Activated naive CD4-positive, alpha-beta T cell treated with anti-CD3 and anti-CD28 coated beads, Interleukin-2, amount 50 U/mL, for 24 hours (primary cell): ENCODE measurements around the gene KCNN3.
"Not testable (repeated sequence)": the region's sequence is repeated elsewhere in the genome, so short reads cannot be mapped to it uniquely, and the experiment has no call there.

ENCODE experiments used
- H3K27ac Mint-ChIP-seq: one replicate; pipeline ENCODE4 v1.8.0; 2021; ENCODE audit warnings: mild to moderate bottlenecking, mixed read lengths
- H3K27me3 Mint-ChIP-seq: one replicate; pipeline ENCODE4 v1.8.0; 2021; ENCODE audit warnings: mixed read lengths
- H3K36me3 Mint-ChIP-seq: one replicate; pipeline ENCODE4 v1.8.0; 2021; ENCODE audit warnings: mixed read lengths
- H3K4me1 Mint-ChIP-seq: one replicate; pipeline ENCODE4 v1.8.0; 2021; ENCODE audit warnings: mixed read lengths
- H3K4me3 Mint-ChIP-seq: one replicate; pipeline ENCODE4 v1.8.0; 2021; ENCODE audit warnings: mild to moderate bottlenecking, mixed read lengths
- H3K9me3 Mint-ChIP-seq: one replicate; pipeline ENCODE4 v1.8.0; 2021; ENCODE audit warnings: mixed read lengths

KCNN3 gene

GRCh38 chr1:154707901-154708463 is 162.1 kb downstream of the KCNN3 start:
- Mint-ChIP-seq H3K27me3 (no peaks in the 10 kb centered on the region), H3K27ac (no peak overlapping the region)

GRCh38 chr1:154706851-154707250 is 163.2 kb downstream of the KCNN3 start:
- Mint-ChIP-seq H3K36me3 (no peaks in the 10 kb centered on the region), H3K27ac (no peak overlapping the region), H3K4me1 (no peaks in the 10 kb centered on the region), H3K27me3 (no peaks in the 10 kb centered on the region), H3K4me3 (no peak overlapping the region), H3K9me3 (no peaks in the 10 kb centered on the region)

More at GRCh38 chr1:154707901-154708463, 162.1 kb downstream of the KCNN3 start:
- H3K9me3 Mint-ChIP-seq: no peaks in the 10 kb centered on the region
- no peaks in the 10 kb centered on the region for H3K4me1 Mint-ChIP-seq
- no peaks in the 10 kb centered on the region for H3K36me3 Mint-ChIP-seq
- no peak overlapping the region for H3K4me3 Mint-ChIP-seq

- Mint-ChIP-seq H3K27me3 (no peaks in the 10 kb centered on the region), H3K27ac (no peak overlapping the region), H3K4me3 (no peak overlapping the region), H3K9me3 (no peaks in the 10 kb centered on the region), H3K4me1 (no peaks in the 10 kb centered on the region), H3K36me3 (no peaks in the 10 kb centered on the region)
These were observed 164.5 kb downstream of the KCNN3 start for GRCh38 chr1:154705544-154705943.

GRCh38 chr1:154703170-154703569 is 166.9 kb downstream of the KCNN3 start:
- Mint-ChIP-seq H3K4me1 (peaks cover 3% of the 10 kb centered on the region), H3K27me3 (no peaks in the 10 kb centered on the region), H3K9me3 (no peaks in the 10 kb centered on the region), H3K36me3 (no peaks in the 10 kb centered on the region), H3K27ac (no peak overlapping the region), H3K4me3 (no peak overlapping the region)

GRCh38 chr1:154698320-154699096 is 171.6 kb downstream of the KCNN3 start:
- no peaks in the 10 kb centered on the region for H3K27me3 Mint-ChIP-seq
- H3K36me3 Mint-ChIP-seq: no peaks in the 10 kb centered on the region
- H3K27ac Mint-ChIP-seq: no peak overlapping the region
- peaks cover 3% of the 10 kb centered on the region for H3K4me1 Mint-ChIP-seq
- no peak overlapping the region for H3K4me3 Mint-ChIP-seq
- no peaks in the 10 kb centered on the region for H3K9me3 Mint-ChIP-seq

GRCh38 chr1:154697710-154698109 is 172.4 kb downstream of the KCNN3 start:
- H3K9me3 Mint-ChIP-seq: no peaks in the 10 kb centered on the region
- no peaks in the 10 kb centered on the region for H3K36me3 Mint-ChIP-seq
- H3K4me3 Mint-ChIP-seq: no peak overlapping the region
- H3K4me1 Mint-ChIP-seq: peaks cover 3% of the 10 kb centered on the region
- no peaks in the 10 kb centered on the region for H3K27me3 Mint-ChIP-seq
- H3K27ac Mint-ChIP-seq: no peak overlapping the region

GRCh38 chr1:154696456-154696855 is 173.6 kb downstream of the KCNN3 start:
- Mint-ChIP-seq H3K4me1 (peaks cover 3% of the 10 kb centered on the region), H3K4me3 (no peak overlapping the region), H3K27me3 (no peaks in the 10 kb centered on the region), H3K27ac (peak overlapping the region; percentile 31), H3K9me3 (no peaks in the 10 kb centered on the region), H3K36me3 (no peaks in the 10 kb centered on the region)

GRCh38 chr1:154695985-154696384 is 174.1 kb downstream of the KCNN3 start:
- Mint-ChIP-seq H3K27ac (peak overlapping the region; percentile 31), H3K36me3 (no peaks in the 10 kb centered on the region), H3K27me3 (no peaks in the 10 kb centered on the region), H3K4me1 (peaks cover 3% of the 10 kb centered on the region), H3K4me3 (no peak overlapping the region), H3K9me3 (no peaks in the 10 kb centered on the region)

- H3K4me3 Mint-ChIP-seq: no peak overlapping the region
These were observed 175.1 kb downstream of the KCNN3 start for GRCh38 chr1:154694995-154695394.

GRCh38 chr1:154689083-154689482 is 181.0 kb downstream of the KCNN3 start:
- Mint-ChIP-seq H3K27me3 (no peaks in the 10 kb centered on the region), H3K9me3 (no peaks in the 10 kb centered on the region), H3K4me1 (no peaks in the 10 kb centered on the region), H3K4me3 (no peak overlapping the region), H3K36me3 (no peaks in the 10 kb centered on the region), H3K27ac (no peak overlapping the region)

More at GRCh38 chr1:154694995-154695394, 175.1 kb downstream of the KCNN3 start:
- Mint-ChIP-seq H3K9me3 (no peaks in the 10 kb centered on the region), H3K27ac (no peak overlapping the region), H3K27me3 (no peaks in the 10 kb centered on the region), H3K4me1 (peaks cover 3% of the 10 kb centered on the region), H3K36me3 (no peaks in the 10 kb centered on the region)

GRCh38 chr1:154686507-154686906 is 183.6 kb downstream of the KCNN3 start:
- Mint-ChIP-seq H3K36me3 (no peaks in the 10 kb centered on the region), H3K9me3 (no peaks in the 10 kb centered on the region), H3K27me3 (no peaks in the 10 kb centered on the region), H3K4me3 (no peak overlapping the region), H3K27ac (no peak overlapping the region), H3K4me1 (no peaks in the 10 kb centered on the region)

GRCh38 chr1:154683820-154684219 is 186.3 kb downstream of the KCNN3 start:
- Mint-ChIP-seq H3K4me3 (no peak overlapping the region), H3K36me3 (peaks cover 1% of the 10 kb centered on the region), H3K4me1 (peaks cover 4% of the 10 kb centered on the region), H3K27me3 (no peaks in the 10 kb centered on the region), H3K27ac (no peak overlapping the region), H3K9me3 (no peaks in the 10 kb centered on the region)

- peaks cover 4% of the 10 kb centered on the region for H3K4me1 Mint-ChIP-seq
- H3K27me3 Mint-ChIP-seq: no peaks in the 10 kb centered on the region
- no peak overlapping the region for H3K4me3 Mint-ChIP-seq
- H3K36me3 Mint-ChIP-seq: peaks cover 2% of the 10 kb centered on the region
- H3K27ac Mint-ChIP-seq: no peak overlapping the region
- no peaks in the 10 kb centered on the region for H3K9me3 Mint-ChIP-seq
These were observed 187.8 kb downstream of the KCNN3 start for GRCh38 chr1:154682254-154682653.

- not testable (repeated sequence) for H3K4me3 Mint-ChIP-seq
These were observed 192.2 kb downstream of the KCNN3 start for GRCh38 chr1:154677844-154678243.

GRCh38 chr1:154676847-154677246 is 193.2 kb downstream of the KCNN3 start:
- H3K4me1 Mint-ChIP-seq, H3K27me3 Mint-ChIP-seq, H3K9me3 Mint-ChIP-seq, H3K4me3 Mint-ChIP-seq, H3K27ac Mint-ChIP-seq, H3K36me3 Mint-ChIP-seq: not testable (repeated sequence)

More at GRCh38 chr1:154677844-154678243, 192.2 kb downstream of the KCNN3 start:
- not testable (repeated sequence) for H3K27me3 Mint-ChIP-seq, H3K27ac Mint-ChIP-seq, H3K4me1 Mint-ChIP-seq, H3K9me3 Mint-ChIP-seq, H3K36me3 Mint-ChIP-seq

GRCh38 chr1:154674456-154674855 is 195.6 kb downstream of the KCNN3 start:
- H3K4me3 Mint-ChIP-seq: peak overlapping the region; percentile 85
- not testable (repeated sequence) for H3K9me3 Mint-ChIP-seq, H3K27me3 Mint-ChIP-seq, H3K36me3 Mint-ChIP-seq, H3K27ac Mint-ChIP-seq, H3K4me1 Mint-ChIP-seq
